NCI-H524 (cell line): ENCODE data around the gene UBE2S.
"Not testable (repeated sequence)": the region's sequence is repeated elsewhere in the genome, so short reads cannot be mapped to it uniquely, and the experiment has no call there.

Experiments used
- DNase-seq, 2 experiments: peaks; one replicate each; lab custom pipeline; 2025; lab: John Stamatoyannopoulos, UW

Gene UBE2S

DNA sequence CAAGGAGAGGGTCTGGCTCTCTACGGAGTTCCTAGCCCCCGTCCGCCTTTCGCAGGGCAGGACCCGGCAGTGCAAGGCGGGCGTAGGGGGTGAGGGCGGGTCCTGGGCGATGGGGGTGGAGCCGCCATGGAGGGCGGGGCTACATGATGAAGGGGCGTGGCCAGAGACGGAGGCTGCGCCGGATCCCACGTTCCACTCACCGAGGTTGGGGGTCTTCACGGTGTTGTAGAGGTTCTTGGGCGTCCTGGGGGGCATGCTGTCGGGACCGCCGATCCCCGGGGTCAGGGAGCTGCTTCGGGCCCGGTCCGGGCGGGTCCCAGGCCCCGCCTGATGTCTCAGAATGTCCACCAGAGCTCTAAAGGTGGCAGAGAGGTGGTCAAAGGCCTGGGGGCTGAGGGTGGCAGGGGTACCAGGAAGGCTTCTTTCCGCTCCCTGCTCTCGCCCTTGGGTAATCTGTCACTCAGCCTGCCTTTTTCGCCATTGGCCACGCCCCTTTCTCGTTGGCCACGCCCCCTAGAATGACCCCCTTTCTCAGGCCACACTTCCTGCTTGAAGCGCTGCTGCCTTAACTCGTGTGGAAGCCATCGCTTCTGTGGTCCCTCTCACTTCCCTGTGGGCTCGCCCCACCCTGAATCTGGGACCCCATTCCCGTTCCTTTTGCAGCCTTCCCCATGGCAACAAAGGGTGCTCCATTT, 33.0 kb upstream of the UBE2S start:
- DNase-seq = no peak

DNA sequence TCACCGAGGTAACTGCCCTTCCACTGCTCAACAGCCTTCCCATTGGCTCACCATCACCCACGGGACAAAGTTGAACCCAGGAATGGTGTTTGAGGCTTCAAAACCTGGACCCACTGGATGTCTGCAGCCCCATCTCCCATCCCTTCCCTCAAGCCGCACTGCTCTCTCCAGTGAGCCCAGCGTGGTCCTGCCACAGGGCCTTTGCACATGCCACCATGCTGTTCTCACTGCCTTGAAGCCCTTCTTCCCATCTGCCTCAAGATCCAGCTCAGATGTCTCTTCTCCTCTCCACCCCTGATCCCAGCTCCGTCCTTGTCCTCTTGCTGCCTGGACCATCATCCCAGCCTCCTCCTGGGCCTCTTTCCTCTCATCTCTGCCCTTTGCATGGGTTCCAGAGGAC, 31.5 kb upstream of the UBE2S start:
- DNase-seq = no peak

DNA sequence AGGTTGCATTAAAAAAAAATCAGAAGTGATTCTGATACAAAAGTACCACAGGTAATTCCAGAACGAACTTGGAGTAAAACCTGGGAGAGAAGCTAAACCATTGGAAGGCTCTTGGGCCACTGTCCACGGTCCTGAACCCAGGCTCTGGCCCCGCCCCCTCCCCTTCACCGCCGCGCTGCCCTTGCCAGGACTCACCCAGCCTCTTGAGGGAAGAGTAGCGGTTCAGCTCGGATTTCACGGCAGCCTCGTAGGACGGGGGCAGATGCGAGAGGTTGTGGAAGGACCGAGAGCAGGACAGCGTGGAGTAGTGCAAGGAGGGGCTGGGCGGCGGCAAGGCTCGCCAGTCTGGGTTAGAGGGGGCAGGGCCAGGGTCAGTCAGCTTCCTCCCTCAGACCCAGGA, 29.8 kb upstream of the UBE2S start:
- peak in 1 of 2 experiments; percentile 42 for DNase-seq

DNA sequence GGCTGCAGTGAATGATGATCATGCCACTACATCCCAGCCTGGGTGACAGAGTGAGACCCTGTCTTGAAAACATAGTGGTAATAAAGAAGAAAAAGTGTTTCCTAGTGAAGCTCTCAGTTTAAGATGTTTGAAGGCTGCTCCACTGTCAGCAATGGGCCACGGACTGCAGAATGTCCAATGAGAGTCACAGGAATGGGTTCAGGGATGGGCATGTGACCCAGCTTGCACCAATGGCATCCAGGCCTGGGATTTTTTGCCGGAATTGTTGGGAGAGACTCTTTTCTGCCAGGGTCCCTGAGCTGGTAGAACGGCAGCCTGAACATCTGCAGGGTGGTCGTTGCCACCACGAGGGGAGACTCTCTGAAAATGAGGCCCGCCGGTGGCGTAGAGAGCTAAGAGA, 29.3 kb upstream of the UBE2S start:
- no peak for DNase-seq

DNA sequence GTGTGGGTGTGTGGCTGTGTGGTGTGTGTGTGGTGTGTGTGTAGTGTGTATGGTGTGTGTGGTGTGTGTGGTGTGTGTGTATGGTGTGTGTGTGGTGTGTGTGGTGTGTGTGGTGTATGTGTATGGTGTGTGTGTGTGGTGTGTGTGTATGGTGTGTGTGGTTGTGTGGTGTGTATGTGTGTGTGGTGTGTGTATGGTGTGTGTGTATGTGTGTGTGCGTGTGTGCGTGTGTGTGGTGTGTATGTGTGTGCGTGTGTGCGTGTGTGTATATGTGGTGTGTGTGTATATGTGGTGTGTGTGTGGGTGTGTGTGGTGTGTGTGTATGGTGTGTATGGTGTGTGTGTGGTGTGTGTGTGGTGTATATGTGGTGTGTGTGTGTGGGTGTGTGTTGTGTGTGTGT, 27.4 kb upstream of the UBE2S start:
- DNase-seq = no peak

DNA sequence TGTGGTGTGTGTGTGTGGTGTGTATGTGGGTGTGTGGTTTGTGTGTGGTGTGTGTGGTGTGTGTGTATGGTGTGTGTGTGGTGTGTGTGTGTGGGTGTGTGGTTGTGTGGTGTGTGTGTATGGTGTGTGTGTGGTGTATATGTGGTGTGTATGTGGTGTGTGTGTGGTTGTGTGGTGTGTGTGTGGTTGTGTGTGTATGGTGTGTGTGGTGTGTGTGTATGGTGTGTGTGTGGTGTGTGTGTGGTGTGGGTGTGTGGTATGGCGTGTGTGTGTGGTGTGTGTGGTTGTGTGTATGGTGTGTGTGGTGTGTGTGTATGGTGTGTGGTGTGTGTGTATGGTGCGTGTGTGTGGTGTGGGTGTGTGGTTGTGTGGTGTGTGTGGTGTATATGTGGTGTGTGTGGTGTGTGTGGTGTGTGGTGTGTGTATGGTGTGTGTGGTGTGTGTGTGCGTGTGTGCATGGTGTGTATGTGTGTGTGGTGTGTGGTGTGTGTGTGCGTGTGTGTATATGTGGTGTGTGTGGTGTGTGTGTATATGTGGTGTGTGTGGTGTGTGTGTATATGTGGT, 26.9 kb upstream of the UBE2S start:
- DNase-seq = no peak

DNA sequence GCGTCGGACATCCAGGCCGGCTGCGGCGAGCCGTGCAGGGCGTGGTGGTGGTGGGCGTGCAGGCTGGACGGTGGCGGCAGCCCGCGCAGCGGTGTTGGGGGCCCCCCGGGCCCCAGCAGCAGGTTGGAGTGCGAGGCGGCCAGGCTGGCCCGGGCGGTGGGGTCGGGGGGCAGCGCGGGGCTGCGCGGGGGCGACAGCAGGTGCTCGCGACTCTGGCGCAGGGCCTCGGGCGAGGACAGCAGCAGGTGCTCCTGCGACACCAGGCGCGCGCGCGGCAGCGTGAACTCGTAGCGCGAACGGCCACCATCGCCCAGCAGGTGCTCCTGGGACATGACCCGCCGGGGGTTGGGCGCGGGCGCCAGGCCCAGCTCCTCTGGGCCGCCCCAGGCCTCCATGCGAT, 25.7 kb upstream of the UBE2S start:
- DNase-seq = no peak

DNA sequence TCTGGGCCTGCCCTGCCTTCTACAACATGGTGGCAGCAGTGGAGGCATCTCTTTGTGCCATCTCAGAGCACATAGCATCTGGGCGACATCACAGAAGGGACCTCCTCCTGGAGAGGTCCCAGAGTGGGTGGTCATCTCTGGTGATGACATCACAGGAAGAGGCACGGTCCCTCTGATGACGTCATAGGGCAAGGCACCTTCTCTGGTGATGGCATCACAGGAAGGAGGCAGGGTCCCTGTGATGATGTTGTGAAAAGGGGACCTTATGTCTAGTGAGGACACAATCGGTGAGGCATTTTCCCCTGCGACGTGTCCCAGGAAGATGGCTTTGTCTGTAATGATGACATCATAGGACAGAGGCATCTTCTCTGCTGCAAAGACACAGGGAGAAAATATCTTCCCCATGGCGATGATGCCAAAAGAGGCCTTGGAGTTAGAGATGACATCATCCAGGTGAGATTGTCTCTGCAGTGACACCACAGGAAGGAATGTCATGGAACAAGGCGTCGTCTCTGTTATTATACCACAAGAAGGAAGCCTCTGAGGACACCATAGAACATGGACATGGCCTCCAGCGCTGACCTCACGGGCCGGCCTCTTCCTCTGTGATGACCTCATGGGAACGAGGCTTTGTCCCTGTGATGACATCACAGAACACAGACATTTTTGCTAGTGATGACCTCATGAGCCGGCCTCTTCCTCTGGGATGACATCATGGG, 24.8 kb upstream of the UBE2S start:
- DNase-seq = no peak

DNA sequence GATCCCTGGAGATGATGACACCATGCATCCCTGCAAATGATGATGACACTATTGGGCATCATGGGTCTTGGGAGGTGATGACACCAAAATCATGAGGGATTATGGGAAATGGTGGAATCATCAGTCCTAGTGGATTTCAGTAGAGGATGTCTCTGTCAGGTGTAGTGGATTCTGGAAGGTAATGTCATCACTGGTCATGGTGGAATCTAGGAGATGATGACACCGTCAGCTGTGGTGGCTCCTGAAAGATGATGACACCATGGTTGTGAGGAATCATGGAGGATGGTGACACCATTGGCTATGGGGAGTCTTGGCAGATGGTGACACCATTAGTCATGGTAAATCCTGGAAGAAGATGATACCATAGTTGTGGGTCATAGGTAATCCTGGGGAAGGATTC, 23.6 kb upstream of the UBE2S start:
- DNase-seq = no peak

DNA sequence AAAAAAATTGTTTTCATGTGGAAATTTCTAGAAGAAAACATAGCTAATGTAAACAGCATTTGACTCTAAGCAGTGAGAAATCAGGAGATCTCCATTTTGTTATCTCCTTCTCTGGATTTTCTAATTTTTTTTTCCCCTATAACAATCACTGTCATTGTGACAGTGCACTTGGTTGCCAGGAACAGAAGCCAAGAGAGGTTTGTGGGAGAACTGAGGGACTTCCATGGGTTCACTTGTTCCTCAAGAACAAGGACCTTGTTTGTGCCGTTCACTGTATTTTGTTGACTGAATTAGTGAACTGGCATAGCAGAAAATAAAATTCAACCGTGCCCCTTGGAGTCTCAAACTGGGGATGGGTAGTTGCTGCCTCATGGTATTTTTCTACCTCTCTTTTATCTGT, 18.5 kb upstream of the UBE2S start:
- no peak for DNase-seq

DNA sequence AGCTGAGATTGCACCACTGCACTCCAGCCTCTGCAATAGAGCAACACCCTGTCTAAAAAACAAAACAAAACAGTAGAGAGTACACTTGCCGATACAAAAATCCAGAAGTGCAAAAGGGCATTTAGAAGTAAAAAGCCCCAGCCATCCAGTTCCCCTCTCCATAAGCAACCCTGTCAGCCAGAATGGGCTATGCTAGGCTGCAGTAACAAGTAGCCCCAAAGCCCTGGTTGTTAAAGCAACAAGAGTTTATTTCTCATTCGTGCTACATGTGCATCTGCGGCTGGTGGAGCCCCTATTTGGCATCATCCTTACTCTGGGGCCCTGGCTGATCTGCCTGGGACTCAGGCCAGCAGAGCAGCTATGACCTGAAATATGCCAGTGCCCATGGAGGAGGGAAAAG, 16.9 kb upstream of the UBE2S start:
- no peak for DNase-seq

DNA sequence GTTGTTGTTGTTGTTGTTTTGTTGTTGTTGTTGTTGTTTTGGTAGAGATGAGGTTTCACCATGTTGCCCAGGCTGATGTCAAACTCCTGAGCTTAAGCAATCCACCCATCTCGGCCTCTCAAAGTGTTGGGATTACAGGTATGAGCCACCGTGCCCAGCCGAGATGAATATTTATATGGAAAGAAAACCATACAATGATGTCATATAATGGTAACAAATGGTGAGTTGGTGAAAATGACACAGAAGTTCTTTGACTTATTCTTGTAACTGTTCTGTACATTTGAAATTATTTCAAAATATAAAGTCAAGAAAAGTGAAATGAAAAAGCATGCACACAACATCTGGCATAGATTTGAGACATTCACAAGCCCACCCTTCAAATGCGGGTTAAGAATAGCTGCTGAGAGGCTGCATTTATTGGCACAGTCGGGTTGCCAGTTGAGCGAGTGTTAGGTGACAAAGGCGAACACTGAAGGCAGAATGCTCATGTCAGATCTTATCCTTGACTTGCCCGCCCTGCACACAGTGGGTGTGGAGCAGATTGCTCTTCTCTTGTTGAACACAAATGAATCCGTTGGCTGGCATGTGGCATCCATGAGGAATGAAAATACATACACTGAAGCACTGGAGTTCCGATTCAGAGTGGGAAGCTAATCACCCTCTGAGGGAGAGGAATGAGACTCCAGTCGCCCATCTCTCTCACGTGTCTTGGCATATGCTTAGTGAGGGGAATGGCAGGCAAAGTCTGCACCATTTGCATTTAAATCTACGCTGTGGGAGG, 15.8 kb upstream of the UBE2S start:
- DNase-seq = peak in 1 of 2 experiments; percentile 12

DNA sequence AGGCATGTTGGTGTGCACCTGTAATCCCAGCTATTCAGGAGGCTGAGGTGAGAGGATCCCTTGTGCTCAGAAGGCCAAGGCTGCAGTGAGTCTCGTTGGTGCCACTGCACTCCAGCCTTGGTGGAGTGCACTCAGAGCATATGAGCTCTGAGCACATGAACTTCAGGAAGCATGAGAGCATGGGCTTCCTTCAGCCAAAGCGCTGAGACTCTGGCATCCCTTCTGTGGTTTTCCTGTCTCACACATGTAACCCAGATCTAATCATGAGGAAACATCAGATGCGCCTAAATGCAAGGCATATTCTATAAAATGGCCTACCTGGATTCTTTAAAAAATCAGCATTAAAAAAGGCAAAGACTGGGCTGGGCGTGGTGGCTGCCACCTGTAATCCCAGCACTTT, 13.7 kb upstream of the UBE2S start:
- DNase-seq = not testable (repeated sequence)

DNA sequence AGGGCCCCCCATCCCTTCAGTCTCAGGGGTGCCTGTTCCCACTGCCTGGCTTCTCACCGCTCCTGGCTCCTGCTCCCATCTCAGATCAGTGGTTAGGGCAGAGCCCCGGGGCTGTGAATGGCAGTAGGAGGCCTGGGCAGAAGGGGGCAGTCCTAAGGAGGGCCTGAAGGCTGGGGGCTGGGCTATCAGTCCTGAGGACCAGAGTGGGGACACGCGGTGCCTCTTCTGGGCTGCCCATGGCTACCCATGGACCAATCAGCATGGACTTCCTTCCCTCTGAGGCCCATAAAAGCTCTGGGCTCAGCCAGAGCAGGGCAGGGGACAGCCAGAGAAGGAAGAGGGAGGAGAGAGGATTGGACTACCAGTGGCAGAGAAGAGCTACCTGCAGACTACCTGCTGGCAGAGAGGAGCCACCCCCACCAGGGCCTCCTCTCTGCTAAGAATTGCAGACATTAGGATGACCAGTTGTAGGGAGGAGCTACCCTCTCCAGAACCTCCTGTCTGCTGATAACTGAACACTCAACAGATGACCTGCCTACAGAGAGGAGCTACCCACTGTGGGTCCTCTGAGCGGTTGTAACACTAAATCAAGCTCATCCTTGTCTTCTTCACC, 12.1 kb upstream of the UBE2S start:
- DNase-seq = no peak

DNA sequence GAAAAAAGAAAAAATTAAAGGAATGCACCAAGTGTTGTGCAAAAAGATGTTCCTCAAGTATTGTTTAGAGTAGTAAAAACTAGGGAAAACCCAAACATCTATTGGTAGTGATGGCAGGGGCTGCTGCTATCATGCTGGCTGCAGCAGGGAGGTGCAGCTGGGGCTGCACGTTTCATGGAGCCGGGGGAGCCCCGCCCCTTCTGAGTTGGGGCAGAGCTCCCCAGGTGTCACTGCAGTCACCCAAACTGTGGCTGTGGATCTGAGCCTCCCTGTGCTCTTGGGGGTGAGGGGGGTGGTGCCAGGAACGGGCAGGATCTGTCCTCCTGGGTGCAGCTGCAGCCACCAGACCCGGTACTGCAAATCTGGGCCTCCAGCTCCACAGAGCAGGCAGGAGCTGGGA, 11.5 kb upstream of the UBE2S start:
- no peak for DNase-seq

DNA sequence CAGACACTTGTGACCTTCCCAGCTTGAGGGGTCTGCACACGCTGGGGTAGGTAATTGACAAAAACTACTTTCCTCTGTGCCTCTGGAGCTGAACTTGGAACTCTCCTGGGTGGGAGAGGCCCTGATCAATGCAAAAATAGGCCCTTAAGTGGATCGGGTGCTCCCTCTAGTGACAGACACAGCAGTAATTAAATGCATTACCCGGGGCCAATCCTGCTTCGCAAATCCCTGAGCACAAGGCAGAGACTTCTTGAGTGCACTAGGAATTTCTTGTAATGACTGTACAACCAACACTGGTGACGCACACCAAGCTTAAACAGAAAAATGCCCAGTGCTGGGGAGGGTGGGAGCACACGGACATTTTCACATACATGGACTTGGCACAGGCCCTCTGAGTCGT, 10.6 kb upstream of the UBE2S start:
- peak; percentile 35 to 88 for DNase-seq

DNA sequence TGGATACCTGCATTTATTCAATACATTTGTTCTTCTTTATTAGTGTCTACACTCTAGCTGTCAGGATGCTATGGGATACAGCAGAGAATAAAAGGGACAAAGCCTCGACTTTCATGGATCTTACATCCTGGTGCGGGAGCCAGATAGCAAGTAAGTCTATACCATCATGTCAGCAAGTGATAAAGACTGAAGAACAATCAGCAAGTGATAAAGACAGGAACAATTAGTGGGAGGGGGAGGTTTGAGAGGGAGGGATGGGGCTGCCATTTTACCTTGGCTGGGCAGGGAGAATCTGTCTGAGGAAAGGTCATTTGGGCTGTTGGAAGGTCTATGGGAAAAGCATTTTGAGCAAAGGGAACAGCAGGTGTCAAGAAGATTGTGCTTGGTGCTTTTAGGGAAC, 2.6 kb upstream of the UBE2S start:
- no peak for DNase-seq

DNA sequence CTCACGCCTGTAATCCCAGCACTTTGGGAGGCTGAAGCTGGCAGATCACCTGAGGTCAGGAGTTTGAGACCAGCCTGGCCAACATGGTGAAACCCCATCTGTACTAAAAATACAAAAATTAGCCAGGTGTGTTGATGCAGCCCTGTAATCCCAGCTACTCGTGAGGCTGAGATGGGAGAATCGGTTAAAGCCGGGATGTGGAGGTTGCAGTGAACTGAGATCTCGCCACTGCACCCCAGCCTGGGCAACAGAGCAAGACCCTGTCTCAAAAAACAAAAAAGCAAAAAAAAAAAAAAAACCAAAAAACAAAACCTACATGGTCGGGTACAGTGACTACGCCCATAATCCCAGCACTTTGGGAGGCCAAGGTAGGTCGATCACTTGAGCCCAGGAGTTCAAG, 1.6 kb upstream of the UBE2S start:
- not testable (repeated sequence) for DNase-seq

DNA sequence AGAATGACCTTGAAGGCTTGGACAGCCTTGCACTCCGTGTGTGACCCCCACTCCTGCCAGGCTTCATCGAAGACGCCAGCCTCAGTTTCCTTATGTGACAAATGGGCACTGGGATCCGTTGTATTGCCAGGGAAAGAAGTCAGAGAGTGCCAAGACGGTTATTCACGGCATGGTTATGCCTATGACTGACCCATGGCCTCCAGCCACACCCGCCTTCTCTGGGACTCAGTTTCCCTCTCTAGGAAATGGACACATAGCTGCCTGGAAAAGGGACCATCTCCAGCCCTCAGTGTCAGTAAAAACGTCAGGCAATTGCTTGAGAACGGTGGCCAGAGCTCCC, 915 bp upstream of the UBE2S start:
- DNase-seq = no peak

DNA sequence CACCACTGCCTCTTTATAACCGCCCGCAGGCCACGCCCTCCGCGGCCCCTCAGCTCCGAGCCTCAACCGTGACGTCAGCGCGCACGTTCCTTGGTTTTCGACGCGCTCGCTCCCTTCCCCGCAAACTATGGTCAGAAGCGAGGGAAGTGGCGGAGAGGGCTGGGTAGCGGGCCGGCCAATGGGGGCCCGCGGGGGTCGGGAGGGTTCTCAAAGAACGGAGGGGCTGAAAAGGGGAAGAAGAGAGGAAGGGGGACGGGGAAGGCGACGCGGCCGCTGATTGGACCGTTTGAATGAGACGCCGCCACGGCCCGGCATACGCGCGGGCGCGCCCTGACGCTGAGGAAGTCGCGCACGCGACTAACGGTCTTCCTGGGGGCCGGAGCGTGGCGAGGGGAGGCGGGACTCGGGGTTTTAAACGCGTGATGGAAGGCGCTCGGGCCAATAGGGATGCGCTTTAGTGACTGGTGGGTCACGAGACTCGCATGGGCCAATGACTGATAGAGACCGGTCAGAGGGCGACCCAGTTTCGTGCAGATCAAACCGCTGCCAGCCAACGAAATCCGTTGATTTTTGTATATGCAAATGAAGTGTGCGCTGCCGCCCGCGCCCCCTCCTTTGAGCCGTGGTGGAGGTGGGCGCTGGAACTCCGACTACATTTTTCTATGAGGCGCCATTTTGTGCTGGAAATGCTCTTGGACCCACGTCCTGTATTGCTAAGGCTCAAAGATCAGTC, 378 bp upstream of the UBE2S start:
- DNase-seq = peak; percentile 99

DNA sequence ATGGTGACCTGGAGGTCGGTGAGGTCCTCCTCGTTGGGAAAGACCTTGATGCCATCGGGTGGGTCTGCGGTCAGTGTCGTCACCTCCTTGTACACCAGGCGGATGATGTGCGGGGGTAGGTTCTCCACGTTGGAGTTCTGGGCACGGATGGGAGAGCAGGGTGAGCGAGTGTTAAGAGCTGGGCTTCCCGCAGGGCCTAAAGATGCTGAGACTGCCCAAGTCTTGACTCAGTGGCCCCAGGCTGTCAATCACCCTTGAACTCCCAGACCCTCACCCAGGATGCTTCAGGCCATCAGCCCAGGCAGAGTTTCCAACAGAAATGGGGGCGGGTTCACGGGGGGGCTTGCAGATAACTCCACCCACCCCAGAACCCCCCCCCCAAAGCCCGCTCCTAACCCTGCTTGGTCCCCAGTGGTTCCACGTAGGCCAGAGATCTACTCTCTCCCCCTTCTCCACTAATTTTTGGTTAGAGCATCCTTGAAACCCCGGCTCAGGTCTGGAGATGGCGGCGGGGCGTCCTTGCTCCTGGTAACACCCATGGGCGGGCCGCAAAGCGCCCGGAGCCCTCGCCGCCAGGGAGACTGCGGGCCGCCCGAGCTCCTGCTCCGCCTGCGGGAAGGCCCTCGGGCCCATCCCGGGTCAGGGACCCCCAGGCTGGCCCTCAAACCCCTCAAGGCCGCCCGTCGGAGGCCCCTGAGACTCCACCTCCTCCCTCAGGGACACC, 600 bp downstream of the UBE2S start:
- peak in 1 of 2 experiments; percentile 22 for DNase-seq
